Ectodermal cell (in vitro differentiated cells): ENCODE data around the gene TRIM46.

ENCODE experiments used
- H3K27ac ChIP-seq: 2 replicates; pipeline ENCODE4 v1.7.0; 2013; ENCODE audit warnings: mild to moderate bottlenecking, low read depth, low read length; ENCODE audit not compliant: insufficient read depth, poor library complexity, severe bottlenecking
- H3K27me3 ChIP-seq: 2 replicates; pipeline ENCODE4 v1.7.0; 2013; ENCODE audit warnings: mild to moderate bottlenecking, low read length; ENCODE audit not compliant: insufficient read depth, control insufficient read depth, poor library complexity, severe bottlenecking
- H3K36me3 ChIP-seq: one replicate; pipeline ENCODE4 v1.7.0; 2013; ENCODE audit warnings: low read length; ENCODE audit not compliant: control insufficient read depth, insufficient read depth
- H3K4me1 ChIP-seq: one replicate; pipeline ENCODE4 v1.7.0; 2013; ENCODE audit warnings: low read length; ENCODE audit not compliant: control insufficient read depth, insufficient read depth
- H3K4me3 ChIP-seq: 2 replicates; pipeline ENCODE4 v1.7.0; 2013; ENCODE audit warnings: low read depth, low read length, control low read depth; ENCODE audit not compliant: insufficient read depth
- H3K9me3 ChIP-seq: 2 replicates; pipeline ENCODE4 v1.7.0; 2013; ENCODE audit warnings: mild to moderate bottlenecking, low read length, moderate library complexity; ENCODE audit not compliant: control insufficient read depth
- WGBS, 2 experiments: methylation state at CpG; one replicate each; pipeline ENCODE4 v1.1.7; 2013; ENCODE audit warnings: missing lambda C conversion rate in 2 of 2; 5-methylcytosine and 5-hydroxymethylcytosine counted together

The TRIM46 gene

GRCh38 chr1:155178441-155179111 lies 4.9 kb downstream of the TRIM46 start:
- H3K36me3 ChIP-seq = peaks cover 22% of the 10 kb centered on the region
- H3K4me1 ChIP-seq = peaks cover 5% of the 10 kb centered on the region
- no peaks in the 10 kb centered on the region for H3K27me3 ChIP-seq
- no peak overlapping the region for H3K4me3 ChIP-seq
- 95 to 96% methylated on average over 30 of the region's 30 CpGs for WGBS, 2 experiments
- no peaks in the 10 kb centered on the region for H3K9me3 ChIP-seq
- H3K27ac ChIP-seq = no peak overlapping the region

- H3K27me3 ChIP-seq = no peaks in the 10 kb centered on the region
- H3K9me3 ChIP-seq = no peaks in the 10 kb centered on the region
- no peak overlapping the region for H3K27ac ChIP-seq
- no peak overlapping the region for H3K4me3 ChIP-seq
- 96 to 97% methylated on average over 31 of the region's 31 CpGs for WGBS, 2 experiments
- peaks cover 22% of the 10 kb centered on the region for H3K36me3 ChIP-seq
- peaks cover 5% of the 10 kb centered on the region for H3K4me1 ChIP-seq
Observed at GRCh38 chr1:155179112-155180031, 5.7 kb downstream of the TRIM46 start.

GRCh38 chr1:155181371-155182051 lies 7.9 kb downstream of the TRIM46 start:
- Histone ChIP-seq H3K27me3 (no peaks in the 10 kb centered on the region), H3K4me3 (no peak overlapping the region), H3K9me3 (no peaks in the 10 kb centered on the region), H3K4me1 (peaks cover 6% of the 10 kb centered on the region), H3K36me3 (peaks cover 22% of the 10 kb centered on the region), H3K27ac (no peak overlapping the region)
- 95 to 96% methylated on average over 18 of the region's 18 CpGs for WGBS, 2 experiments

- Histone ChIP-seq H3K27me3 (no peaks in the 10 kb centered on the region), H3K9me3 (no peaks in the 10 kb centered on the region), H3K27ac (no peak overlapping the region), H3K4me3 (no peak overlapping the region), H3K4me1 (peaks cover 6% of the 10 kb centered on the region), H3K36me3 (peaks cover 22% of the 10 kb centered on the region)
- WGBS, 2 experiments = 92 to 98% methylated on average over 7 of the region's 7 CpGs
Observed at GRCh38 chr1:155182052-155182550, 8.5 kb downstream of the TRIM46 start.

GRCh38 chr1:155183775-155184221 lies 10.1 kb downstream of the TRIM46 start:
- WGBS, 2 experiments = 94 to 95% methylated on average over 20 of the region's 20 CpGs
- peaks cover 6% of the 10 kb centered on the region for H3K4me1 ChIP-seq
- no peak overlapping the region for H3K4me3 ChIP-seq
- no peaks in the 10 kb centered on the region for H3K27me3 ChIP-seq
- peaks cover 12% of the 10 kb centered on the region for H3K36me3 ChIP-seq
- no peaks in the 10 kb centered on the region for H3K9me3 ChIP-seq
- no peak overlapping the region for H3K27ac ChIP-seq

- 95 to 97% methylated on average over 4 of the region's 4 CpGs for WGBS, 2 experiments
- H3K27me3 ChIP-seq = no peaks in the 10 kb centered on the region
Observed at GRCh38 chr1:155184351-155184811, 10.7 kb downstream of the TRIM46 start.

GRCh38 chr1:155184835-155185782 lies 11.5 kb downstream of the TRIM46 start:
- H3K27ac ChIP-seq = no peak overlapping the region

More at GRCh38 chr1:155184351-155184811, 10.7 kb downstream of the TRIM46 start:
- Histone ChIP-seq H3K4me3 (no peak overlapping the region), H3K9me3 (no peaks in the 10 kb centered on the region), H3K27ac (no peak overlapping the region), H3K4me1 (peaks cover 6% of the 10 kb centered on the region), H3K36me3 (peaks cover 8% of the 10 kb centered on the region)

GRCh38 chr1:155185783-155186066 lies 12.1 kb downstream of the TRIM46 start:
- H3K9me3 ChIP-seq = no peaks in the 10 kb centered on the region
- no peaks in the 10 kb centered on the region for H3K27me3 ChIP-seq
- no peaks in the 10 kb centered on the region for H3K36me3 ChIP-seq
- H3K4me1 ChIP-seq = peaks cover 6% of the 10 kb centered on the region
- no peak overlapping the region for H3K4me3 ChIP-seq
- 87 to 88% methylated on average over 6 of the region's 6 CpGs for WGBS, 2 experiments
- no peak overlapping the region for H3K27ac ChIP-seq

More at GRCh38 chr1:155184835-155185782, 11.5 kb downstream of the TRIM46 start:
- Histone ChIP-seq H3K4me3 (no peak overlapping the region), H3K36me3 (peaks cover under 1% of the 10 kb centered on the region), H3K9me3 (no peaks in the 10 kb centered on the region), H3K4me1 (peaks cover 6% of the 10 kb centered on the region), H3K27me3 (no peaks in the 10 kb centered on the region)
- WGBS, 2 experiments = 87 to 89% methylated on average over 21 of the region's 21 CpGs

- no peak overlapping the region for H3K4me3 ChIP-seq
- H3K36me3 ChIP-seq = no peaks in the 10 kb centered on the region
- no peak overlapping the region for H3K27ac ChIP-seq
- WGBS, 2 experiments = 86 to 88% methylated on average over 6 of the region's 8 CpGs
- peaks cover 6% of the 10 kb centered on the region for H3K4me1 ChIP-seq
- H3K27me3 ChIP-seq = no peaks in the 10 kb centered on the region
- no peaks in the 10 kb centered on the region for H3K9me3 ChIP-seq
Observed at GRCh38 chr1:155186067-155186793, 12.6 kb downstream of the TRIM46 start.
